Stimulated activated naive B cell treated with anti-CD40 and anti-IgM and Interleukin-4, amounts not matched to agents 10 μg/mL and 1 μg/mL and 100 μg/mL, for 72 hours (primary cell): ENCODE data around the gene EPHB6.

Experiments used
- ATAC-seq, 2 donors: fragments of 150-1000 bp; cut with Tn5 transposase; replicated peaks; 2 replicates each; pipeline ENCODE4 v1.10.0; 2021; ENCODE audit warnings: moderate library complexity in 1 of 2
- DNase-seq: peaks from one replicate; pipeline ENCODE4 v3.0.0; 2021
- H3K27ac Mint-ChIP-seq: one replicate; pipeline ENCODE4 v1.8.0; 2022; ENCODE audit warnings: mild to moderate bottlenecking, mixed read lengths
- H3K27me3 Mint-ChIP-seq, 2 donors: one replicate each; pipeline ENCODE4 v1.8.0; 2022; ENCODE audit warnings: mixed read lengths in 2 of 2
- H3K36me3 Mint-ChIP-seq, 2 donors: one replicate each; pipeline ENCODE4 v1.8.0; 2022; ENCODE audit warnings: mixed read lengths in 2 of 2, mild to moderate bottlenecking in 1 of 2
- H3K4me1 Mint-ChIP-seq, 2 donors: one replicate each; pipeline ENCODE4 v1.8.0; 2022; ENCODE audit warnings: mixed read lengths in 2 of 2, mild to moderate bottlenecking in 1 of 2
- H3K4me3 Mint-ChIP-seq, 2 donors: one replicate each; pipeline ENCODE4 v1.8.0; 2022; ENCODE audit warnings: mild to moderate bottlenecking in 2 of 2, mixed read lengths in 2 of 2, moderate library complexity in 1 of 2
- H3K9me3 Mint-ChIP-seq, 2 donors: one replicate each; pipeline ENCODE4 v1.8.0; 2022; ENCODE audit warnings: mixed read lengths in 2 of 2, mild to moderate bottlenecking in 1 of 2

The EPHB6 gene

GRCh38 chr7:142898377-142899170 lies 43.7 kb downstream of the EPHB6 start:
- Mint-ChIP-seq H3K36me3 (peaks cover 0 to 4% of the 10 kb centered on the region in 2 donors), H3K4me1 (no peaks in the 10 kb centered on the region), H3K4me3 (no peak overlapping the region), H3K9me3 (peaks cover 2 to 4% of the 10 kb centered on the region in 2 donors), H3K27me3 (peaks cover 0 to 26% of the 10 kb centered on the region in 2 donors), H3K27ac (no peak overlapping the region)
- DNase-seq (no peak), ATAC-seq (no peak)

GRCh38 chr7:142899661-142900060 lies 44.8 kb downstream of the EPHB6 start:
- H3K27ac Mint-ChIP-seq: no peak overlapping the region
- ATAC-seq (no peak), DNase-seq (no peak)
- H3K27me3 Mint-ChIP-seq: peaks cover 0 to 26% of the 10 kb centered on the region in 2 donors
- peaks cover 0 to 4% of the 10 kb centered on the region in 2 donors for H3K36me3 Mint-ChIP-seq
- H3K9me3 Mint-ChIP-seq: peaks cover 2 to 4% of the 10 kb centered on the region in 2 donors
- H3K4me1 Mint-ChIP-seq: no peaks in the 10 kb centered on the region
- no peak overlapping the region for H3K4me3 Mint-ChIP-seq

- no peak overlapping the region for H3K27ac Mint-ChIP-seq
- H3K9me3 Mint-ChIP-seq: peaks cover 2 to 4% of the 10 kb centered on the region in 2 donors
- no peak for ATAC-seq
These were observed 46.8 kb downstream of the EPHB6 start for GRCh38 chr7:142901426-142902259.

GRCh38 chr7:142904128-142904527 lies 49.3 kb downstream of the EPHB6 start:
- Mint-ChIP-seq H3K27me3 (peaks cover 5 to 8% of the 10 kb centered on the region in 2 donors), H3K4me3 (no peak overlapping the region), H3K27ac (no peak overlapping the region), H3K9me3 (peaks cover 2 to 4% of the 10 kb centered on the region in 2 donors), H3K4me1 (no peaks in the 10 kb centered on the region), H3K36me3 (peaks cover 0 to 4% of the 10 kb centered on the region in 2 donors)
- no peak for ATAC-seq
- no peak for DNase-seq

More at GRCh38 chr7:142901426-142902259, 46.8 kb downstream of the EPHB6 start:
- peaks cover 0 to 24% of the 10 kb centered on the region in 2 donors for H3K27me3 Mint-ChIP-seq
- H3K4me1 Mint-ChIP-seq: no peaks in the 10 kb centered on the region
- DNase-seq: no peak
- peaks cover 0 to 4% of the 10 kb centered on the region in 2 donors for H3K36me3 Mint-ChIP-seq
- no peak overlapping the region for H3K4me3 Mint-ChIP-seq

DNA sequence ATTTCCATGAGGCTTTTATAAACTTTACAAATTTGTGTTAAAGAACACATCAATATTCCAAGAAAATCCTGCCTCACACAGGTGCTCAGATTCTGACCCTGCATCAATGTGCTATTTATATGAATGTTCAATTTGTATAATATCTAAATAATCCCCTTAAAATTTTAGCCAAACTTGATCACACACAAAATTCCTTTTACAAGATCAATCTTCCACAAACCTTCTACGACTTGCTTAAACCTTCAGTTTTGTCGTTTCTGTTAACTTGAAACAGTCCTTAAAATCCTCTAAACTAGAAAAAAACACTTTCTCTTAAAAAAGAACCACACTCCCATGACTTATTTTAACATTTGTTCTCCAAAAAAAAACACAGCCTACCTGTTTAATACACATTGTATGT lies 50.9 kb downstream of the EPHB6 start:
- H3K27ac Mint-ChIP-seq: no peak overlapping the region
- H3K36me3 Mint-ChIP-seq: peaks cover 0 to 4% of the 10 kb centered on the region in 2 donors
- ATAC-seq: no peak
- no peak for DNase-seq
- peaks cover 2 to 4% of the 10 kb centered on the region in 2 donors for H3K9me3 Mint-ChIP-seq
- H3K27me3 Mint-ChIP-seq: peaks cover 3 to 5% of the 10 kb centered on the region in 2 donors
- no peaks in the 10 kb centered on the region for H3K4me1 Mint-ChIP-seq
- H3K4me3 Mint-ChIP-seq: no peak overlapping the region

- DNase-seq: no peak
- H3K4me3 Mint-ChIP-seq: no peak overlapping the region
- peaks cover 0 to 4% of the 10 kb centered on the region in 2 donors for H3K36me3 Mint-ChIP-seq
- H3K27ac Mint-ChIP-seq: no peak overlapping the region
- ATAC-seq: no peak
- no peaks in the 10 kb centered on the region for H3K4me1 Mint-ChIP-seq
- H3K27me3 Mint-ChIP-seq: peaks cover 7 to 12% of the 10 kb centered on the region in 2 donors
- peaks cover 2 to 4% of the 10 kb centered on the region in 2 donors for H3K9me3 Mint-ChIP-seq
These were observed 51.8 kb downstream of the EPHB6 start for GRCh38 chr7:142906643-142907042.

DNA sequence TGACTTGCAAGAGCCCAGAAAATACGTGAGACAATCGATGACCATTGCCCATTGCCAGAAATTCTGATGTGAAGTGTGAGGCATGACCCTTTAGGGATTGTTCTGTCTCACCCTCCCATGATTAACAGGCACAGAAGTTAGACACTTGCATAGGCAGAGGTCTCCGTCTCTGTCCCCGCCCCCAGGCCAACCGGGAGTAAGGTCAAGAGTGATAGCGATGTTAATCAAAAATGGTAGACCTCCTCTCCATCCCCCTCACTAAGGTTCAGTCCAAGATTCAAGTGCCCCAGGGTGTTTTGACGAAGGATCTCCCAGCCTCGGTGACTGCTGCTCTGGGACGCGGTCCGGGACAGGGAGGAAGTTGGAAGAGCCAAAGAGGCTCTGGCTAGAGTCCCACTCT lies 53.4 kb downstream of the EPHB6 start:
- H3K4me3 Mint-ChIP-seq: no peak overlapping the region
- no peaks in the 10 kb centered on the region for H3K4me1 Mint-ChIP-seq
- DNase-seq: no peak
- no peak for ATAC-seq
- no peaks in the 10 kb centered on the region for H3K36me3 Mint-ChIP-seq
- peaks cover 12 to 13% of the 10 kb centered on the region in 2 donors for H3K27me3 Mint-ChIP-seq
- no peaks in the 10 kb centered on the region for H3K9me3 Mint-ChIP-seq
- no peak overlapping the region for H3K27ac Mint-ChIP-seq

DNA sequence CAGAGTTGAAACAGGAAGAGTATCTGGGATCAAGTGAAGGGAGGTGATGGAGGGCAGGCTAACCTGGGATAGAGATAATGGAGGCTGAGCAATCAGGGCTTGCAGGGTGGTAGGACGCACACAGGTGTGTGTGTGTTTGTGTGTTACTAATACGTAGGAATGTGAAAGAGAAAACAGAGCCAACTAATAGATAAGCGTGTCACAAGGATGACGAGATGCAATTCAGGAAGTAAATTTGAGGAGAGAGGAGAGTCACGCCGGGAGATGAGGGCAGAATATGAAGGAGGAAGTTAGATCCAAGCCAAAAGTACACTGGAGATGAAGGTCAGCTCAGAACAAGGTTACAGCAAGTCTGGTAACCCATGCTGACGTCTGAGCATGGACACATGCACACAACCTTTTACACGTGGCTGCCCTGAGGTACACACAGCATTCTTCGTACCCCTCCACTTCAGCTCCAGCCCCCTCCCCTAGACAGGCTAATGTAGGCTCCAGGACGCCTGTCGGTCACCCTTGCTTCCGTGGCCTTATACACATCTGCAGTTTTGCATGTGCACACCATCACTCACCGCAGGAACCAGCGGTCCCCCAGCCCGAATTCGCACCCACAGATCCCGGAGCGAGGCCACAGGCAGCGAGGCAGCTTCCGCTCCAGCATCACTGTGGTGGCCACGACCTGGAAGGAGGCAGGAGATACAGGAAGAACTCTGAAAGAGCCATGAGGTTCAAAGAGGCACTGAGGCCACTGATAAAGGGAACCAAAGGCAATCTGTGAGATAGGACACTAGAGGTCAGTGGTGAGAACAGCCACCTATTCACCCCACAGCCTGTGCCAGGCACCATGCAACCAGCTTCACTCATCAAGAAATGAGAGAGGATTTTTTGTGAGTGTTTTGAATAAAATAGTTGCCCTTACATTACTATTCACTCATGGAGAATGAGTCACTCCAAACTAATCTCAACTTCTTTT lies 54.3 kb downstream of the EPHB6 start:
- no peak for DNase-seq
- Mint-ChIP-seq H3K27me3 (peaks cover 19 to 21% of the 10 kb centered on the region in 2 donors), H3K27ac (no peak overlapping the region), H3K4me3 (no peak overlapping the region), H3K4me1 (peaks cover 0 to 1% of the 10 kb centered on the region in 2 donors), H3K36me3 (no peaks in the 10 kb centered on the region), H3K9me3 (no peaks in the 10 kb centered on the region)
- peak; percentile 80 to 81 for ATAC-seq

DNA sequence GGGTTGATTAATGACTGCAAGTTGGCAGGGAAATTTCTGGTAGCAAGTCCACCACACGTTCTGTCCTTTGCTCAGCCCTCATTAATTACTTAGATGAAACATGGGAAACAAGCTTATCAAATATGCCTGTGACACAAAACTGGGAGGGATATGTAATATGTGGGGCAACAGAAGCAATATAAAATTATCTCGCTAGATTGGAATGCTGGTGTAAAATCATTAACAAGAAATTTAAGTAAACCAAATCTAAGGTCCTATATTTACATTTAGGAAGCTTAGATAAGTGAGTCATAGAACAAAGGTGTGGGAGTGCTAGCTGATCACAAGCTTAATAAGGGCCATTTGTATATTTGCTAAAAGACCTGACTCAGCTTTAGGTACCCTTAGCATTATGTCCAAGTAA lies 55.2 kb downstream of the EPHB6 start:
- ATAC-seq (no peak), DNase-seq (no peak)
- Mint-ChIP-seq H3K36me3 (no peaks in the 10 kb centered on the region), H3K4me3 (no peak overlapping the region), H3K27me3 (peaks cover 21 to 30% of the 10 kb centered on the region in 2 donors), H3K9me3 (no peaks in the 10 kb centered on the region), H3K27ac (no peak overlapping the region), H3K4me1 (peaks cover 0 to 1% of the 10 kb centered on the region in 2 donors)

- Mint-ChIP-seq H3K27me3 (peaks cover 21 to 30% of the 10 kb centered on the region in 2 donors), H3K4me1 (peaks cover 0 to 1% of the 10 kb centered on the region in 2 donors), H3K9me3 (no peaks in the 10 kb centered on the region), H3K36me3 (no peaks in the 10 kb centered on the region), H3K27ac (no peak overlapping the region), H3K4me3 (no peak overlapping the region)
- DNase-seq (no peak), ATAC-seq (no peak)
These were observed 55.6 kb downstream of the EPHB6 start for GRCh38 chr7:142910481-142910880.

GRCh38 chr7:142913051-142913450 lies 58.2 kb downstream of the EPHB6 start:
- Mint-ChIP-seq H3K36me3 (no peaks in the 10 kb centered on the region), H3K27ac (no peak overlapping the region), H3K27me3 (peaks cover 22 to 36% of the 10 kb centered on the region in 2 donors), H3K9me3 (no peaks in the 10 kb centered on the region), H3K4me1 (peaks cover 0 to 1% of the 10 kb centered on the region in 2 donors), H3K4me3 (no peak overlapping the region)
- ATAC-seq (no peak), DNase-seq (no peak)

GRCh38 chr7:142913566-142913965 lies 58.7 kb downstream of the EPHB6 start:
- Mint-ChIP-seq H3K4me1 (peaks cover 0 to 1% of the 10 kb centered on the region in 2 donors), H3K27me3 (peaks cover 26 to 34% of the 10 kb centered on the region in 2 donors), H3K36me3 (no peaks in the 10 kb centered on the region), H3K4me3 (no peak overlapping the region), H3K9me3 (no peaks in the 10 kb centered on the region), H3K27ac (no peak overlapping the region)
- no peak for DNase-seq
- ATAC-seq: no peak

GRCh38 chr7:142914121-142914520 lies 59.2 kb downstream of the EPHB6 start:
- ATAC-seq (no peak), DNase-seq (no peak)
- H3K36me3 Mint-ChIP-seq: no peaks in the 10 kb centered on the region
- H3K27ac Mint-ChIP-seq: no peak overlapping the region
- H3K4me3 Mint-ChIP-seq: no peak overlapping the region
- peaks cover 0 to 1% of the 10 kb centered on the region in 2 donors for H3K4me1 Mint-ChIP-seq
- H3K27me3 Mint-ChIP-seq: peaks cover 26 to 31% of the 10 kb centered on the region in 2 donors
- no peaks in the 10 kb centered on the region for H3K9me3 Mint-ChIP-seq

- no peak overlapping the region for H3K27ac Mint-ChIP-seq
- ATAC-seq: no peak
- no peaks in the 10 kb centered on the region for H3K9me3 Mint-ChIP-seq
- no peak for DNase-seq
- peaks cover 0 to 1% of the 10 kb centered on the region in 2 donors for H3K4me1 Mint-ChIP-seq
- no peaks in the 10 kb centered on the region for H3K36me3 Mint-ChIP-seq
- no peak overlapping the region for H3K4me3 Mint-ChIP-seq
- peaks cover 26 to 31% of the 10 kb centered on the region in 2 donors for H3K27me3 Mint-ChIP-seq
These were observed 60.4 kb downstream of the EPHB6 start for GRCh38 chr7:142915315-142915714.
